ENCODE measurements around the gene COX11. TPM values are rescaled to one million over a fixed set of nuclear protein-coding genes. Genes with fewer than 3 reads are reported as not detected.
A peak's percentile ranks its signal among the peaks of the same experiment; 100 is the strongest.

The COX11 gene
- total and polyA plus RNA-seq, 2 experiments from 2014 or later: 63.6 to 96.9 TPM

GRCh38 chr17:54967621-54968261 lies 713 bp downstream of the COX11 start:
- H3K4me3 ChIP-seq: peak overlapping the region; percentile 99
- TF ChIP-seq, protein P1, sequence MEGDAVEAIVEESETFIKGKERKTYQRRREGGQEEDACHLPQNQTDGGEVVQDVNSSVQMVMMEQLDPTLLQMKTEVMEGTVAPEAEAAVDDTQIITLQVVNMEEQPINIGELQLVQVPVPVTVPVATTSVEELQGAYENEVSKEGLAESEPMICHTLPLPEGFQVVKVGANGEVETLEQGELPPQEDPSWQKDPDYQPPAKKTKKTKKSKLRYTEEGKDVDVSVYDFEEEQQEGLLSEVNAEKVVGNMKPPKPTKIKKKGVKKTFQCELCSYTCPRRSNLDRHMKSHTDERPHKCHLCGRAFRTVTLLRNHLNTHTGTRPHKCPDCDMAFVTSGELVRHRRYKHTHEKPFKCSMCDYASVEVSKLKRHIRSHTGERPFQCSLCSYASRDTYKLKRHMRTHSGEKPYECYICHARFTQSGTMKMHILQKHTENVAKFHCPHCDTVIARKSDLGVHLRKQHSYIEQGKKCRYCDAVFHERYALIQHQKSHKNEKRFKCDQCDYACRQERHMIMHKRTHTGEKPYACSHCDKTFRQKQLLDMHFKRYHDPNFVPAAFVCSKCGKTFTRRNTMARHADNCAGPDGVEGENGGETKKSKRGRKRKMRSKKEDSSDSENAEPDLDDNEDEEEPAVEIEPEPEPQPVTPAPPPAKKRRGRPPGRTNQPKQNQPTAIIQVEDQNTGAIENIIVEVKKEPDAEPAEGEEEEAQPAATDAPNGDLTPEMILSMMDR (IDR thresholded peaks at IDR 0.05; ENCODE audit: low read depth, low read length): peak; percentile 52
- H3K9me3 ChIP-seq (ENCODE audit: low read depth): no peaks in the 10 kb centered on the region
- H3K27me3 ChIP-seq: no peaks in the 10 kb centered on the region
- H3K27ac ChIP-seq: peak overlapping the region; percentile 89
- peaks cover 7% of the 10 kb centered on the region for H3K4me1 ChIP-seq (ENCODE audit: low read depth)
- DNase-seq (ENCODE audit: low read depth in 1 of 2, low spot score in 1 of 2): peak; percentile 26 to 28
- H3K36me3 ChIP-seq: peaks cover 22% of the 10 kb centered on the region

DNA sequence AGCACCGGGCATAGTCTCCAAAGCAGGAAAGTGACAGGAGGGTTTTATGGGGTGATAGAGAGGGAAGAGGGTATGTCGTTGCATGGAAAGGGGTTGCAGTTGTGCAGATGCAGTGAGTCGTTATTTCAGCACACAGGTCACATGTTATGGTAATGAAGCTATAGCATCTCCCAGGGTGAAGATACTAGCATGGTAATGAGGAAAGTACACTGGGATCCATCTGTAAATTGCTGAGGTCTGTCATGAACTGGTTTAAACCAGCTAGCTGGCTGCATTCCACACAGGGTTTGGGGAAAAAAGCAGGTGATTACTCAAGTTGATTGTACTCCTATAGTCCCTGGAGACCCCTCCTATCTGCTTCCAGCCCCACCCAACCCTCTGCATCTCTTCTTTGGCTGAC lies 11.7 kb downstream of the COX11 start:
- H3K36me3 ChIP-seq: peaks cover 25% of the 10 kb centered on the region

GRCh38 chr17:54951286-54951685 lies 17.2 kb downstream of the COX11 start:
- Histone ChIP-seq H3K27ac (no peak overlapping the region), H3K9me3 (ENCODE audit: low read depth) (no peaks in the 10 kb centered on the region), H3K4me1 (ENCODE audit: low read depth) (no peaks in the 10 kb centered on the region), H3K27me3 (no peaks in the 10 kb centered on the region), H3K36me3 (no peaks in the 10 kb centered on the region), H3K4me3 (no peak overlapping the region)
- DNase-seq (ENCODE audit: low read depth in 1 of 2, low spot score in 1 of 2): no peak
- TF ChIP-seq, protein P1 (IDR thresholded peaks at IDR 0.05; ENCODE audit: low read depth, low read length): no peak

More for the DNA sequence above, 11.7 kb downstream of the COX11 start:
- Histone ChIP-seq H3K27ac (no peak overlapping the region), H3K4me3 (no peak overlapping the region), H3K27me3 (no peaks in the 10 kb centered on the region), H3K9me3 (ENCODE audit: low read depth) (no peaks in the 10 kb centered on the region), H3K4me1 (ENCODE audit: low read depth) (no peaks in the 10 kb centered on the region)
- DNase-seq (ENCODE audit: low read depth in 1 of 2, low spot score in 1 of 2): no peak
- TF ChIP-seq, protein P1 (IDR thresholded peaks at IDR 0.05; ENCODE audit: low read depth, low read length): no peak

- no peaks in the 10 kb centered on the region for H3K27me3 ChIP-seq
- H3K4me3 ChIP-seq: no peak overlapping the region
- no peak overlapping the region for H3K27ac ChIP-seq
- DNase-seq (ENCODE audit: low read depth in 1 of 2, low spot score in 1 of 2): no peak
- no peaks in the 10 kb centered on the region for H3K9me3 ChIP-seq (ENCODE audit: low read depth)
- H3K4me1 ChIP-seq (ENCODE audit: low read depth): no peaks in the 10 kb centered on the region
- no peaks in the 10 kb centered on the region for H3K36me3 ChIP-seq
- TF ChIP-seq, protein P1 (IDR thresholded peaks at IDR 0.05; ENCODE audit: low read depth, low read length): no peak
Measured at GRCh38 chr17:54950116-54950515, 18.3 kb downstream of the COX11 start.

DNA sequence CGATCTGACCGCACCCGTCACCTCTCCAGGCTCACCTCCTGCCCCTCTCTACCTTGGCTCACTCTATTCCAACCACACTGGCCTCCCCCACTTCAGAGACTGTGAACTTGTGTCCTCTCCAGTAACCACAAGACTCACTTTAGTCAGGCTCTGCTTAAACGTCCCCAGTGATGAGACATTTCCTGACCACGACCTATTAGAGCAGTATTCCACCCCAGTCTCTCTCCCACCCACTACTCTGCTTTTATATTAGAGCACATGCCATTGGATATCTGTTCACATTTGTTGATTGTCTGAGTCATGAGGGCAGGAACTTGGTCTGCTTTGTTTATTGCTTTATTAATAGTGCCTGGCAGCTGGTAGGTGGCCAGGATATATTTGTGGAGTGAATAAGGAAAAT lies 20.1 kb downstream of the COX11 start:
- no peak overlapping the region for H3K4me3 ChIP-seq

More for the DNA sequence above, 20.1 kb downstream of the COX11 start:
- no peaks in the 10 kb centered on the region for H3K4me1 ChIP-seq (ENCODE audit: low read depth)
- no peaks in the 10 kb centered on the region for H3K9me3 ChIP-seq (ENCODE audit: low read depth)
- TF ChIP-seq, protein P1 (IDR thresholded peaks at IDR 0.05; ENCODE audit: low read depth, low read length): no peak
- DNase-seq (ENCODE audit: low read depth in 1 of 2, low spot score in 1 of 2): peak in 1 of 2 donors; percentile 58
- H3K27me3 ChIP-seq: no peaks in the 10 kb centered on the region
- H3K36me3 ChIP-seq: no peaks in the 10 kb centered on the region
- H3K27ac ChIP-seq: no peak overlapping the region

Data from cardiac muscle cell (in vitro differentiated cells and primary cell).